Measurements from ENCODE around the gene TIPRL.

Gene TIPRL

DNA sequence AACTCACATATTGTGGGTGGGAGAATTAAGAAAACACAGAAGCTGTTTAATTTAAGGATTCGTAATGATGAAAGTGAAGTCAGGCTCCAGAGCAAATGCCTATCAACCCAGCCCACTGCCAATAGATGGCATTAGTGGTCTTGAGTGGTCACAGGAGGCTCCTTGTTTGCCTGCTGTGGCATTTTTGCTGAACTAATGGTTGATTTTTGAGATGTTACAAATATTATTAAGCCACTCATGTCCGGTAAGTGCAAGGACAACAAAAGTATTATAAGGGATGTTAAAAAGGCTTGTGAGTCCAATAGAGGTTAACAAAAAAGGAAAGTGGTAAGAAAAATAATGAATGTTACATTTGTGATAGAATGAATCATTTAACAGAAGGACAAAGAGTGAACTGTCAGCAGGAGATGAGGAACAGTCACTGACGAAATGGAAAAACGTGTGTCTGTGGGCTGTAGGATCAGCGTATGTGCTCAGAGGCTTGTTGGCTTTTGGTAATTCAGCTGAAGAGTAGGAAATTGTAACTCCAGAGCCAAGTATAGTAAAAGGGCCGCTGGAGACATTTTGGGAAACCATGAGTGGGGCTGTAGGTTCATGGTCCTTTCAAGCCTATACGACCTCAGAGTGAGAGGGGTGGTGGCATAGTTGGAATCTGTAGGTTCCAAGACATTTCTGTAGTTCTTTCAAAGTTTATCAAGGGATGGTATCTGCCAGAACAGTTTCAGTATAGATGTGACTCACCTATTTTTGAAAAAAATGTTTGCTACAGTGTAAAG is 58.3 kb downstream of the TIPRL start:
- FAIRE-seq, result no peak
- DNase-seq (ENCODE audit: insufficient read length), result no peak
- TF ChIP-seq POLR2AphosphoS5 (IDR thresholded peaks at IDR 0.05; ENCODE audit: low read depth, low read length) (no peak), TAF1 (IDR thresholded peaks at IDR 0.05; ENCODE audit: borderline replicate concordance, low read depth, low read length) (no peak), POLR2A (IDR thresholded peaks at IDR 0.05; ENCODE audit: low read depth, low read length) (no peak)

DNA sequence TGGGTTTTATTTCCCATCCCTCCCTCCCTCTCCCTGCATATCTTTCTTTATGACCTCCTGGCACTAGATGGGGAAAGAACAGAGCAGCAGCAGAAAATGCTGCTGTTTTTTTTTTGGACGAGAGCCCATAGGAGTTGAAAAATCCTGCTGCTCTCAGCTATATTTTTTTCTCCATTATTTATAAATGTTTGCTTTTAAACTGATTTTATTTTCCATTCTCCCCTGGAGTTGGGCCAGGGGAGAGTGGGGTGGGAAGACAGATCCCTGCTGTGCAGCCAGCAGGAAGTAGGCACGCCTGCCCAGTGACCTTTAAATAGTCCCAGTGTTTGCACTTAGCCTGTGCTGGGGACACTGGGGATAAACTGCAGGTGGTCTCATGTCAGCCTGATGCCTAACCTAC is 64.4 kb downstream of the TIPRL start:
- FAIRE-seq, result no peak
- TF ChIP-seq TAF1 (IDR thresholded peaks at IDR 0.05; ENCODE audit: borderline replicate concordance, low read depth, low read length) (no peak), POLR2A (IDR thresholded peaks at IDR 0.05; ENCODE audit: low read depth, low read length) (no peak), POLR2AphosphoS5 (IDR thresholded peaks at IDR 0.05; ENCODE audit: low read depth, low read length) (no peak; the same call in 1 of the 2 replicates)
- no peak for DNase-seq (ENCODE audit: insufficient read length)

DNA sequence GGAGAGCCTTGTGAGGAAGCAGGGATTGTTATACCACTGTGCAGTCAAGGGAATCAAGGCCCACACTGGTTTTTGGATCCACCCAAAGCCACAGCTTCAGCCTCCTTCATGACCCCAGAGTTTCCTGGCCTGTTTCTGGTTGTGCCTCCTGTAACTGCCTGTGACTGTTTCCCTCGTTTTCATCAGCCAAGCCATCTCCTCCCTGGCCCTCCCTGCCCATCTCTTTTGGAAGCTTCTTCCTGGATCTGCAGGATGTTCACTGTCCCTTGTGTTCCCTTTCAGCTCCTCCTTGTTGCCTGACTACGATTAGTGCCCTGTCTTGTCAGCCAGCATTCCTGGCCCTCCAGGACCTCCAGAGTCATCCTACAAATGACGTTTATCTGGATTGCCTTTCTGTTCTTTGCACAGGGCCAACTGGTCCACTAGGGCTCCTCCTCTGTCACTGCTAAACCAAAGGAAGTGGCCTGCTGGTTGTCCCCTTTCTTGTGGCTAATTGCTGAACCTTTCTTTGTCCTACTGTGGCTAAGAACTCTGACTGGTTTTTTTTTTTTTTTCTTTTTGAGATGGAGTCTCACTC is 65.0 kb downstream of the TIPRL start:
- FAIRE-seq, result no peak
- DNase-seq (ENCODE audit: insufficient read length), result no peak
- TF ChIP-seq POLR2A (IDR thresholded peaks at IDR 0.05; ENCODE audit: low read depth, low read length) (no peak), TAF1 (IDR thresholded peaks at IDR 0.05; ENCODE audit: borderline replicate concordance, low read depth, low read length) (no peak)

DNA sequence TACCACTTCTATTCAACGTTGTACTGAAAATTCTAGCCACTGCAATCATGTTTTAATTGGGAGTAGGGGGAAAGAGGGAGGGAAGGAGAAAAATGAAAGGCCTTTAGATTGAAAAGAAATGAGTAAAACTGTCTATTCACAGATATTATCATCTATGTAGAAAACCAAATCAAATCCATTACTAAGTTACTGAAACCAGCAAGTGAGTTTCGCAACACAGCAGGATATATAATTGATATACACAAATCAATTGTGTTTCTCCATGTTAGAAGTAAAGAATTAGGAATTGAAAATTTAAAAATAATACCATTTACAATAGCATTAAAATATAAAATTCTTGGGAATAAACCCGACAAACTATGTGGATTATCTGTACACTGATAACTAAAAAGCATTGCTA is 66.3 kb downstream of the TIPRL start:
- FAIRE-seq, result no peak
- no peak for DNase-seq (ENCODE audit: insufficient read length)
- TF ChIP-seq POLR2AphosphoS5 (IDR thresholded peaks at IDR 0.05; ENCODE audit: low read depth, low read length) (no peak), POLR2A (IDR thresholded peaks at IDR 0.05; ENCODE audit: low read depth, low read length) (no peak)

DNA sequence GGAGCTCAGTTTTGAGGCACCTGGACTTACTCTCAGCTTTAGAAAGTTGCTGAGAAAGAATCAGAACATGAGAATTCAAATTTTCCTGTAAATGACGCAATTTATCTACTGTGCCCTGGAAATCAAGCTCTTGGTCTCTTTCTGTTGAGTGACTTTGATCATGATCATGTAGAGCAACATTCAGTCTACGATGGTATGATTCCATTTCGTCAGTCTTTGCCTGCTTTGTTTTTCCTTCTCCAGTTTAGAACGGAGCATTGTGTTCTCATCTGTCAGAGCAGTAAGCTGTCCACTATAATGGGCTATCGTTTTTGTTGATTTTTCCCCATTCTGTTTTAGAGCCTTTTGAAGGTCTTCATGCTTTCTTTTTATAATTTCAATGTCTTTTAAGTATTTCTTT is 67.7 kb downstream of the TIPRL start:
- TF ChIP-seq POLR2AphosphoS5 (IDR thresholded peaks at IDR 0.05; ENCODE audit: low read depth, low read length) (no peak), POLR2A (IDR thresholded peaks at IDR 0.05; ENCODE audit: low read depth, low read length) (no peak), TAF1 (IDR thresholded peaks at IDR 0.05; ENCODE audit: borderline replicate concordance, low read depth, low read length) (no peak)
- FAIRE-seq (no peak), DNase-seq (ENCODE audit: insufficient read length) (no peak)
